Cortex of kidney (tissue), 1 donor: ENCODE data around the gene RAPGEF6.
"Not testable (repeated sequence)": the region's sequence is repeated elsewhere in the genome, so short reads cannot be mapped to it uniquely, and the experiment has no call there.

Source experiments
- DNase-seq: peaks from one replicate; lab custom pipeline; 2025; lab: John Stamatoyannopoulos, UW

The RAPGEF6 gene

GRCh38 chr5:131641494-131641893, 6.5 kb upstream of the RAPGEF6 start:
- no peak for DNase-seq

DNA sequence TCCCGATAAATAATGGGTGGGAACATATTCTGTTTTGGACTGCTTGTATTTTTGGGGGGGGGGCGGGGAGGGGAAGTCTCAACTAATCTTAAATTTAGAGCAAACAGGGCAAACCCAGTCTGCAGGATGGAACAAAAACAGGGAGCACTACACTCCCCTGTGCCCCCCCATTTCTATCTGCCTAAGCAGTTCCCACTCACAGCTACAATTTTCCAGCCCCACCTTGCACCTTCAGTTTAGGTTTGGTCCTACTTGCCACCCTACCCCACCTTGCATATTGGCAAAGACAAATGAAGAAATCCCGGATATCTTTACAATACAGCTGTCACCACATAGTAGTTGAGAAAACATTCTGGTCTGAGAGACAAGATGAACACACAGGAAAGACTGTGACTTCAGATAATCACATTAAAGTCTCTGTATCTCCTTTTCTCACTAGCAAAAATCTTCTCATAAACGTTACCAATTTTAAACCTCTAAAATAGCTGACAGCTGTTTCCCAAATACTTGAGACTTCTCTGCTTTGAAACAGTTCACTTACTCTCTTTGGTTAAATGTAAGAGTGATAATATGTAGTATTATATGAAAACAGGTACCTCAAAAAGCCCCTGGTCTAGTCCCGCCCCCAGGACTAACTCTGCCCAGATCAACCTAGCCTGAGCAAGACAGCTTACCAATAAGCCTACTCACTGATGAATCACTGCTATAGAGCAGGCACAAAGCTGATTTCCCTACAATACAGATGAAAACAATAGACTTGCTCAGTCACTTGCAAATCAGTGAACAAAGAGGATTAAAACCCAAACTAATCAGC, 5.2 kb upstream of the RAPGEF6 start:
- no peak for DNase-seq

- no peak for DNase-seq
These were observed 4.1 kb upstream of the RAPGEF6 start for GRCh38 chr5:131639148-131639547.

DNA sequence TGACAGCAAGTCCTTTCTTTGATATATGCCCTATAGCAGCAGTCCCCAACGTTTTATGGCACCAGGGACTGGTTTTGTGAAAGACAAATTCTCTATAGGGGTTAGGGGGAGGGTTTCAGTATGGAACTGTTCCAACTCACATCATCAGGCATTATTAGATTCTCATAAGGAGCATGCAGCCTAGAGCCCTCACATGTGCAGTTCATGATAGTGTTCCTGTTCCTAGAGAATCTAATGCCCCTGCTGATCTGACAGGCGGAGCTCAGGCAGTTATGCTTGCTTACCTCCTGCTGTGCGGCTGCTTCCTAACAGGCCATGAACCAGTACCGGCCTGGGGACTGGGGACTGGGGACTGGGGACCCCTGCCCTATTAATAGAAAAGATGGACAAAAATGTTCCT, 2.7 kb upstream of the RAPGEF6 start:
- DNase-seq, result no peak

DNA sequence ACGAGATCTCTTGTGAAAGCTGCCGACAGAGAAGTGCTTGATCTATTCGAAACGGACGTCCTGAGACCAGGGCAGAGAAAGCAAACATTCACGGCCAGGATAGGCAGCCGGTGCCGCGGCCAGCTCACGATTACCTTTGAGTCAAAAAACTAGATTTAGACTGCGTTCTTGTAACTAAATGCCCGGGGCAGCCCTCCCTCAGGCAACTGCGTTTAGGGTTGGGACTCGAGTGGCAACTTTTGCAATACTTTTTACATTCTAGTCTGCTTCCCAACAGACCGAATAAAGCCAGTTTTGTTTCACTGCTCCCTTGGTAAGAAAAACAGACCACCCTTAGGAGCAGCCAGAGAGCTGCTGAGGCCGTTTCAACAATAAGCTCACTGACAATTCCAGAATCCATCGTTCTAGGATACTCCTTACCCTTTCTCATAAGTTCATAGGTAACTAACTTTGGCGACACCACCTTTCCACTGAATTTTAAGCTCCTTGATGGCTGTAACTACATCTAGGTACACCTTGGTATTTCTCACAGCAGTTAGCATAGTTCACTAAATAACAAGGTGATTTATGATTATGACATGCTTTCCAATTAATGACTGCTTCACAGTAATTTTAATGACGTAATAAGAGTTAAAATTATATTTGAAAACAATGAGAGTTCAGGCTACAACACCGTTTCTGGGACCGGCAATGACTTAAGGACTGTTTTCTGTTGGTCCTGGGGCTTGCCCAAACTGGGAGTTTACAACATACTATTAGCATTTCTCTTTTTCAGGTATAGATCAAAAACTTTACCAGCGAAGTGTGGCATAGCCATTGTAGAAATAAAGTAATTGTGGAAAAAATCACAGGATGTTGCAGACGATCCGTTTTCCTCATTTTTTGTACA, 899 bp upstream of the RAPGEF6 start:
- DNase-seq, result no peak

DNA sequence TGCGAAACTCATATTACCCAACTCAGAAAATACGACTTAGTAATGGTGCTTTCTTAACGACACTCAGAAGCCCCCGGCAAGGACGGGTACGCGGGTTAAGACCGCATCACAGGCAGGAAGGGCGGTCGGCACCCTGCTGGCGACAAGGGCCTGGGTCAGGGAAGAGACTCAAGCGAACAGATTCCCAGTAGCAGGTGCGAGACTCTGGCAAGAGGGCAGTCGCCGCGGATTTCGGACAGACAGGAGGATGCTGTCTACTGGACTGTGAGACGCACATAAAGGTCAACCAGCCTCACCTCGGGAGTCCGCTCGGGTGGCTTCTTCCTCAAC, 398 bp downstream of the RAPGEF6 start:
- no peak for DNase-seq

GRCh38 chr5:131634238-131634637, 791 bp downstream of the RAPGEF6 start:
- no peak for DNase-seq

GRCh38 chr5:131633830-131634229, 1.2 kb downstream of the RAPGEF6 start:
- no peak for DNase-seq

DNA sequence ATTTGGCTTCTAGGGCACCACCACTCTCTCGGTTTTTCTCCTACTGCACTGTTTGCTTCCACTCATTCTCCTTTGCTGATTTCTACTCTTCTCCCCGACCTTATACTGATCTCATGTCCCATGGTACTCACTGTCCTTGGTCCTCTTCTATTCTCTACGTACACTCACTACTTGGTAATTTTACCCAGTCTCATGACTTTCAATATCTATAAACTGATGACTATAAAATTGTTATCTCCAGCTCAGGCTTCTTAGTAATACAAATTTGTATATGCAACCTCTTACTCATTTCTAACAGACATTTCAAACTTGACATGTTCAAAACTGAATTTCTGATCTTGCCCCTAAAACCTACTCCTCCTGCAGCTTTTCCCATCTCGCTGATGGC, 4.1 kb downstream of the RAPGEF6 start:
- no peak for DNase-seq

- DNase-seq, result no peak
These were observed 4.6 kb downstream of the RAPGEF6 start for GRCh38 chr5:131630208-131630962.

- no peak for DNase-seq
These were observed 6.0 kb downstream of the RAPGEF6 start for GRCh38 chr5:131628990-131629389.

DNA sequence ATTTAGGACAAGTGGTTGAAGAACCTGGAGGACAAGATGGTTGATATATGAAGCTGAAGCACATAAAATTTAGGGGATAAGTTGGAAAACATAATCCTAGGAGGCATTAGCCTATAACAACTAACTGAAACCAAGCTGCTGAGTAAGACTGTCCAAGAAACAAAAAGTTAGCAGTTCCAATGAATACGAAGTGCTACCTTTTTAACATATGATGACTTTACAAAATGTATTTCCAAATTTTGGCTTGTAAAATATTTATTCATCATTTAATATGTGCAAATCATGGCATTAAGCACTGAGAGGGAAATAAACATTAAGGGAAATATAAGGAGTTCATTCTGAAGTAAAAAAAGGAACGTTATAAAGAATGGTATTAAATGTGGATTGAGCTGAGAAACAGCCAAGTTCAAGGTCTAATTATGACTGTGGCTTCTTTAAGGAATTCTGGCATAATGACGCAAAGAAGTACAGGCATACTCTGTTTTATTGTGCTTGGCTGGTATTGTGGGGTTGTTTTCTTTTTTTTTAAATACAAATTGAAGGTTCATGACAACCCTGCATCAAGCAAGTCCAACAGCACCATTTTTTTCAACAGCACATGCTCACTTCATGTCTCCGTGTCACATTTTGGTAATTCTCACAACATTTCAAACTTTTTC, 7.7 kb downstream of the RAPGEF6 start:
- no peak for DNase-seq

GRCh38 chr5:131622633-131623032, 12.4 kb downstream of the RAPGEF6 start:
- DNase-seq, result no peak

GRCh38 chr5:131621164-131621563, 13.9 kb downstream of the RAPGEF6 start:
- not testable (repeated sequence) for DNase-seq

GRCh38 chr5:131619102-131619501, 15.9 kb downstream of the RAPGEF6 start:
- no peak for DNase-seq

- DNase-seq, result no peak
These were observed 17.7 kb downstream of the RAPGEF6 start for GRCh38 chr5:131617140-131617822.

- no peak for DNase-seq
These were observed 19.1 kb downstream of the RAPGEF6 start for GRCh38 chr5:131615957-131616356.

DNA sequence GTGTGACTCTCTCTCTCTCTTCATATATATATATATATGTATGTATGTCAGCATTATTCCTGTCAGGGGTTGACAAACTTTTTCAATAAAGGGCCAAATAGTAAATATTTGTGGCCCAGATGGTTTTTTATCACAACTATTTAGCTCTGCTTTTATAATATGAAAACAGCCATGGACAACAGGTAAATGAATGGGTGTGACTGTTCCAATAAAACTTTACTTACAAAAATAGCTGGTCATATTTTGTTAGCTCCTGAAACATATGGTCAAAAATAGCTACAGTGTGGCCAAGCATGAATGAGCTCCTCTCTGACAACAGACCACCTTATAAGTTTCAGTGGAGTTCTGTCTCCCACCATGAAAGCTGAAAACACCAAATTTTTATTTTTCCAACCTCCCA, 21.6 kb downstream of the RAPGEF6 start:
- DNase-seq, result no peak

GRCh38 chr5:131611064-131611381, 24.0 kb downstream of the RAPGEF6 start:
- no peak for DNase-seq

DNA sequence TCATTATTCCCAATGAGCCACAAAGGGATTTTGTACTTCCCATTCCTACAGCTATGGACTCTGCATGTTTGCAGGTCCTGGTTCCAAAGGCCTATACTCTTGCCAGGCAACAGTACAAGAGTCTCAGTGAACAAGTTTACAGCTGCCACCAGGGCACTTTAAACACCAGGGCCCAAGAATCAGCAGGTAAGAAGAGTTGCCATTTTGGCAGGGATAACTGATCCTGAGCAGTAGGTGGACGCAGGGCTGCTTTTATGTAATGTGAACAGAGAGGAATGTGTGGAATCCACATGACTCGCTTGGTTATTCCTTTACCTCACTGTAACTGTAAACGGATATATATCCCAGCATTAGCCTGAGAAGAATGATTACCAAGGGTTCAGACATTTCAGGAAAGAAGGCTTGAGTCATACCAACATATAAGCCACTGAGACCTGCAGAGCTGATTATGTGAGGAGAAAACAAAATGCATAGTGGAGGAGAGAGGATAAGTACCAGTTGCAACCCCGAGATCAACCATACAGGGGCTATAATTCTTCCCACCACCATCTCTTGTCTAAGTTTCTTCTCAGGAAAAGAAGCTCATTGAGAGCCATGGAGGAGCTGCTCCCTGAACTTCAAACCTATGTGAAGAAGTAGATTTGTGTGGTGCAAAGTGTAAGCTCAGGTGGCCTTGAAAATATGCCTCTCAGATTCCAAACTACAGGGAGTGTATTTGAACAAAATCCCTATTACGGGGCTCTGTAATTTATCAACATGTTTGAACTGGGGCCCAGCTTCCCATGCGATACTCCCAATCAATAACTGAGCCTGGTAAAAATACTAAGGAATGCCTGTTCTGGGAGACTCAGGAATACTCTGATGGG, 24.6 kb downstream of the RAPGEF6 start:
- DNase-seq, result no peak

GRCh38 chr5:131609774-131610173, 25.3 kb downstream of the RAPGEF6 start:
- DNase-seq, result no peak
